ENCODE data around the gene DAPK1.
A peak's percentile ranks its signal among the peaks of the same experiment; 100 is the strongest.

The DAPK1 gene

DNA sequence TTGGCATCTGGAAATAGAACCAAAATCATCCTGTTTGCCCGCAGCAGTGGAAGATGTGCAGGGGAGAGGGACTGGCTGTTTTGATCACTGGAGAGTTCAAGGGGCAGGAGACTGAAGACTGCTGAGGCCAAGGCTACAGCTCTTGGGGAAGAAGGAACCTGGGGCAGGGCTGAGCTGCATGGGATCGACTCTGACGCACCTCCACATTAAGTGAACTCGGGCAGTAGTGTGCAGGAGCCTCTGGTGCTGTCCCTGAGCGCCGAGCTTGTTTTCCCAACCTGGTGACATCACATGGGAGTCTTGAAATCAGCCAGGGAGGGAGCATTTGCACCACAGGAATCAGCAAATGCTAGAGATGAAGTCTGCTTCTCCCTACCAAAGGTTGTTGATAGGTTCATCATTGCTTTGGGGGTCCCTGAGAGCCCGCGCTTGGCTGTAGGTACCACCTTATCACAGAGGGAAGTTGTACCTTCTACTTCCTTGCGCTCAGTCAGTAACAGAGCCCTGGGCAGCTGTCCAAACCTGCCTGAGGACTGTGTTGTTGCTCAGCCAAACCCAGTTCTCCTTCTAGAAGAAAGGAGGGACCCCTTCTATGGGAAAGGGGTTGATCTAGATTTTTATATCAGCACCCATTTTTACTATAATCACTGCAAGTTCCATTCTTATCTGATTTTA is 175.9 kb downstream of the DAPK1 start:
- DNase-seq, result no peak

DNA sequence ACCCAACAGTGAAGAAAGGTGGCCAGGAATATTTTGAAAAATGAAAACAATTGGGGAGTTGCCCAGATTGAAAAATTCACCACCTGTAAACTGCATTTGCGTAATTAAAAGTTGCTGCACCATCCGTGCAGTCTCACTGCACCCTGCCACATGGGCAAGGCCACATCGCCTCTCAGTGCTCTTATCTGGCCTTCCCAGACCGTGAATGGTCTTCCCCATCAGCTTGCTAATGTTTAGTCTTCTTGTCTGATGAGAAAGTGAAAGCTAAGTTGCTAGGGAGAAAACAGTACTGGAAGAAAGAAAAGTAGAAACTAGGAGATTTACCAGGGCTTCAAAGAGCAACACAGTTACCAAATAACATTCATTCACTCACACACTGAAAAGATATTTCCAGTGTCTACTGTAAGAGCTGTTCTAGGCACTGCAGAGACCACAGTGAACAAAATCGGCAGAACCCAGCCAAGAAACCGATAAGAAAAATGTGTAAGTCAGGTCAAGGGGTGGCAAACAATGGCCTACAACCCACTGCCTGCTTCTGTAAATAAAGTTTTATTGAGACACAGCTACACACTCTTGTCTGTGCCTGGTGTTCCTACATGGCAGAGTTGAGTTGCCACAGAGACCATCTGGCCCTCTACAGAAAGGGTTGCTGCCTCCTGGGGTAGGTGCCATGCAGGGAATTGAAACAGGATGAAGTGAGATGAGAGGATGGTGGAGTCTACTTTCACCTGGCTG is 177.1 kb downstream of the DAPK1 start:
- peak in 1 of 3 donors; percentile 36 for DNase-seq

DNA sequence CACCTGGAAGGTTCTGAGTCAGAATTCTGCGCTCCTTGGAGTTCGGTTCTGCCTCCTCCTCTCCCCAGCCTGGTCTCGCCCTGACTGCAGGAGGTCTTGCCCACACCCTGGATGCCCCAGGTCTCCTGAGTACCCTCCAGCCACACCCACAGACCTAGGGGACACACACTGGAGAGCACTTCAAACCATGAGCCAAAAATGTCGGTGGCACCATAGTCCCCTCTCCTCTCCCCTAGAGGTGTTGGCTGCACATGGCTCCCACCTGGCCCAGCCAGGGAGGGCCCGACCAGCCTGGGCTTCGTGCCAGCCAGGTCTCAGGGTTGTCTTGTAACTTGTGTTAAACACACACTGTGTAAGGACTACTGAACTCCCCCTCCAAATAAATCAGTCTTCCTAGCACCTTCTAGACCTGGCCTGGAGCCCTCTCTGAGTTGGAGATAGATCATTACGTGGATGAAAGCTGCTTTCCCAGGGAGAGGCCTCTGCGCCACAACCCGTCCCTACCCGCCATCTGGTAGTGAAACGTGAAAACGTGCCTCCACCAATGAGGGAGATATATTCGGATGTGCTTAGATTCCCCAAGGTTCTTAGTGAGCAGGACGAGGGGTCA is 178.3 kb downstream of the DAPK1 start:
- DNase-seq, result no peak

DNA sequence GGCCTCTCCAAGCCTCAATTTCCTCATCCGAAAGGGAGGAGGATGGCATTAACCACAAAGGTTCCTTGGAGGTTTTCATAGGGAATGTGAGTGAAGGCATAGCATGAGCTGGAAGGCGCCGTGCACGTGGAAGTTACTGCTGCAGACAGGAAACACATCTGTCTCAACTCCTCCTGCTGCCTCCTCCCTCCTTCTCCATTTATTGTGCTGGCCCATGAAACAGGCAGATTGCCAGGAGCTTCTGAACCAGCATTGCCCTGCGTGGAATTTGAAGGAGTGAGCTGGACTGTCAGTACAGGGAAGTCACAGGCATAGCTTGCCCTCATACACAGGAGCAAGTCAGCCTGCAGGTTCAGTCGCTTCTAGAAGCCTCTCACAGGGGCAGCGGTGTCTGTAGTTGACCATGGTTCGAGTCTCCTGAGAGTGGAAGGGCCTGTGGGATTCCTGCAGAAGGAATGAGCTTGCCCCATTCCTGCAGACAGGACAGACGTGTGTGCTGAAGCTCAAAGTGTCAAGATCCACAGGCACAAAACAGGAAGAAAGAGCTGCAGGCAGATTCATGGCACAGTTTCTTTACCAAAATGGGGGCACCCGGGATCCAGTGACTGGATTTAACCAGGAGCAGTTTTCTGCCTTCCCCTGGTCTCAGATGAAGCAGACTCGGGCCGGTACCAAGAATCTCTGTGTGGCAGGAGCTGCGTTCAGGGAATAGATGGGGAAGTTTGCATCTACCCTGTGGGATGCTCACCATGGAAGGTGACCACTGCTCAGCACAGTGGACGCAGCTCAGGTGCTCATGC is 179.5 kb downstream of the DAPK1 start:
- DNase-seq, result peak; percentile 21 to 43 (median 40)

DNA sequence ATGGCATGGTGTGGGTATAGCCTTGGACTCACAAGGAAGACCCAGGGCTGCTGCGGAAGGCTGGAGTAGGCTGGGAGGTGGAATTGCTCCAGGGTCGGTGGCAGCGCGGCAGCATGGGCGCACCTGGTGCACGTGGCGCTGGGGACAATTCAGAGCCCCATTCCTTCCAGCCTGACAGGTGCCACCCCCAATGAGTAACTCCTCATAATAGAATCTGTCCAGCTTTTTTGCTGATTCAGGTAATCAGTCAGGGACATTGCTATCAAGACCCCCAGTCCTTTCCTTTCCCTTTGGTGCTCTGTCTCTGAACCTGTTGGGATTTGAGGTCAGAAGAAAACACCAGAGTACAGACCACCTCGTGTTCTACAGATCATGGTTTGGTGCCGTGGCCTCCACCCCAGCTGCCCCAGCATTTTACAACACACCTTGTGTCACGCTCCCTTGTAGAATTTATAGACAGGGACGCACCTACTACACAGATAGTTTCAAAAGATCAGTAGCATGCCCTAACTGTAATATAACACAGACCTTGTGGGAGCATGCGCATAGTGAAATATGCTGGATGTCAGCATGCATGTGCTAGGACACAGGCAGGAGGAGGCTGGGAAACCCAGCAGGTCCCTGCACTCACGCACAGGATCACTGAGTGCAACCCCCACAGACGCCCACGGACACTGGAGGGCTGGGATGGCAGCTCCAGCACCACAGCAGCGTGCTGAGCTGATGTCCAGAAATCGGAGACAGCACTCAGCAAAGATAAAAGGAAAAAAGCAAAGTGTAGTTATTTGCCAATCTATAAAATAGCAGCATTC is 180.3 kb downstream of the DAPK1 start:
- DNase-seq, result no peak

DNA sequence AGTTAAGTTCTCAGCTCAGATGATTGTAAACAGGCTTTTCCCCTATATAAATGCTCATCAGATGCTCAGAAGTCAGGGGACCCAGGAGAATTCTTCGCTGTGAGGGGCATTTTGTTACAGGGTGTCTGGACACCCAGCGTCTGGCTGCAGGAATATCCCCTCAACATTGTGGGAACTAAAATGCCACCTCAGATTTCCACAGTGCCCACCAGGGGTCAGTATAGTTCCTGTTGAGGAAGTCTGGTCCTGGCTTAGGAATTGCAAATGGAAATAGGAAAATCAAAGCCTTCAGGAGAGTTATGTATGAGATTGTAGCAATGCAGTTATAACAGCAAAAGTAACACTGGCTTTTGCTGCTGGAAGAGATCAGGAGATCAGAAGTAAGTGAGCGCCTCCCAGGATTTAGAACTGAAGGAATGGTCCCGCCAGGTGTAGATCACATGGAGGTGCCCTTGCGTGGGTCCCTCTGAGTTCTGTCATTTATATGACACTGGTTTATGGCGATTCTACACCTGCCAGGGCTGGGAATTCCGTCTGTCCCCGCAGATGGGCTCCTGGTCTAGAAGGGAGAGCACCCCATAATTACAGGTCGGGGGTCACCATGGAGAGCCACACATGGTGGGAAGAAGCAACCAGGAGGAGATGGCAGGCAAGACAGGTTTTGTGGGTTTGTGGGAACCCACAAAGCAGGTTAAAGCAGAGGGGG is 181.1 kb downstream of the DAPK1 start:
- peak; percentile 74 to 81 (median 80) for DNase-seq

DNA sequence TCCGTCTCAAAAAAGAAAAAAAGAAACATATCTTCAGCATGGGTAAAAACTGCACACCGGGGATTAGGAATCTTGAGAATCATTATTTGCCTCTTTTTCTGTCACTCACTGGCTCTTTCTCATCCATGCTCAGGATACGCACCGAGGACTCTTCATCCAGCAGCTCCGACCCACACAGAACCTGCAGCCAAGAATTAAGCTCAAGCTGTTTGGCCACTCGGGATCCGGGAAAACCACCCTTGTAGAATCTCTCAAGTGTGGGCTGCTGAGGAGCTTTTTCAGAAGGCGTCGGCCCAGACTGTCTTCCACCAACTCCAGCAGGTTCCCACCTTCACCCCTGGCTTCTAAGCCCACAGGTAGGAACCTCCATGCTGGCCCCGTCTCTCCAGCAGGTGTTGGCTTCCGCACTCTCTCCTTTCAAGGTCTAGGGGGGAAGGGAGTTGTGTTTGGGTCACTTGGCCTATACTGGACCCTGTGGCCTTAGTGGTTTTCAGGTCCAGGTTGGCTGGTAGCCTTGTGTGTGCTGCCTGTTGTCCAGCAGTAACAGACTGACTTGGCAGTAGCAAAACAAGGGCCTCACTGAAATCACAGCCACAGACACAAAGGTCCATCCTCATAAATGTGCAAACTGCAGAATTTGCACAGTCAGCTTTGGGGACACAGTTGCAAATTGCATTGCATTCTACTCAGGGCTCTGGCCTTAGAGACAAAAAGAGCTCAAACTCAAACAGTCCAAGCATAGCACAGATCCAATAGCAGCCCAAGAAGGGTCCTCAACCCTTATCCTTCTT is 183.8 kb downstream of the DAPK1 start:
- no peak for DNase-seq

DNA sequence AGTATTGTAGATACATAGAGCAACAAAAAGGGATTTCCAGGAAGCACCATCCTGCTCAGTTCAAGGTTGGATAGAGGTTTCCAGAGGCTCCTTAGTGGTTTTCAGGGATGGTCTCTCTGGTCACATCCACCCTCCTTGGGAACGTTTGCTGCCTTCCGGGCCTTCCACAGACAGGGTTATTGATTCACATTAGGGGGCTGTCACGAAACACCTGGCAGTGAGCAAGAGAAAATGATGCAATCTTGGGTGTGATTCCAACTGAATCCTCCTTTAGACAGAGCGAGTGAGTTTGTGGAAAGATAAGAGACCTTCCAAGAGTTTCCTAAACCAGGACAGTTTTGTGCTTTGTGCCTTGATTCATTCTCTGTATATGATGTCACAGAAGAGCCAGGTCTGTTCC is 184.4 kb downstream of the DAPK1 start:
- DNase-seq, result no peak

DNA sequence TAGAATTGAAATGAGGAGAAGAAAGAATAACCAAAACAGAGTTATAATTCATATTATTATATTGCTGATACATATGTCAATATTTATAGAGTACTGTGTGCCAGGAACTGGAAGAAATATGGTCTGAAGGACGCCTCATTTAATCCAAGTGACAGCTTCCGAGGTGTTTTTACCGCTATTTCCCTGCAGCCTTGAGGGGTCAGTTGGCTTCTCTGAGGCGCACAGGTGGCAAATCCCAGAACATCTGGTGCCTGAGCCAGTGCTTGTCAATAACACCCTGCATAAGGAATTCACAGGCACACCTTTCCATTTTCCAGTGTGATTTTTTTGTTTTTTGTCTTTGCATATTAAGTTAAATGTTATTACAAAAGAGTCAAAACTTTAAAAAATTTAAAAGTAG is 185.0 kb downstream of the DAPK1 start:
- DNase-seq, result no peak

DNA sequence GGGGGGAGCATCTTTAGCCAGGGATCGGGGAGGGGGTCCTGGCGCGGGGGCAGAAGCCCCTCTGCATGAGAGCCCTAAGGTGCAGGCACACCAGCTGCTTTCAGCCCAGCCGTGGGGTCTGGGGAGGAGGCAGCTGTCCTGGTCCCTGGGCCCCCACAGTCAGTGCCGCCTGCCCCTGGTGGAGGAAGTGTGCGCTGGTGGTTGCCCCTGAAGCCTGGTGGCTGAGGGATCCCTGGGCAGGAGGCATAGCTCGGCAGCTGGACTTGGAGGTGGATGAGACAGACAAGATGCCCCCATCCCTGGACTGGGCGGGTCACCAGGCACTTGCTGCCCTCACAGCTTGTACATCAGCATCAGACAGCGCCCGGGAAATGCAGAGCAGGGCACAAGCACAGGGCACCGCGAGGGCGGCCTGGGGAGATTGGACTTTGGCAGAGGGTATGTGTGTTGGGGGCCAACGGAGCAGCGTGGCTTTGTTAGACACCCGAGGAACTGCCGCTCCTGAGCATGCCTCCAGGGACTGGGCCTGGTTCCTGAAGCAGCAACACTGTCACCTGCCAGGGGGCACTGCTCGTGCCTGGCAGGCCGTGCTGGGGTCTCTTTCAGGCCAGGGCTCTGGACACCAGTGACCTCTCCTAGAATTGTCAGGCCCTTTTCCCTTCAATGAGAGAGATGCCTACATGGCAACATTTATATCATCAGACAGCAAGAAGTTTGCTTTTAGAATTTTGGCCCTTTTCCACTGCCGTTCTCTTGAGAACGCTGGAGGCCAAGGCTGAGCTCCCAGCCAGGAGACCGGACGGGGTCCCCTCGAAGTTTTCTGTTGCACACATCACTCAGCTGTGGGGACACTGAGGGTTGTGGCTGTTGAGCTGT is 186.3 kb downstream of the DAPK1 start:
- no peak for DNase-seq

DNA sequence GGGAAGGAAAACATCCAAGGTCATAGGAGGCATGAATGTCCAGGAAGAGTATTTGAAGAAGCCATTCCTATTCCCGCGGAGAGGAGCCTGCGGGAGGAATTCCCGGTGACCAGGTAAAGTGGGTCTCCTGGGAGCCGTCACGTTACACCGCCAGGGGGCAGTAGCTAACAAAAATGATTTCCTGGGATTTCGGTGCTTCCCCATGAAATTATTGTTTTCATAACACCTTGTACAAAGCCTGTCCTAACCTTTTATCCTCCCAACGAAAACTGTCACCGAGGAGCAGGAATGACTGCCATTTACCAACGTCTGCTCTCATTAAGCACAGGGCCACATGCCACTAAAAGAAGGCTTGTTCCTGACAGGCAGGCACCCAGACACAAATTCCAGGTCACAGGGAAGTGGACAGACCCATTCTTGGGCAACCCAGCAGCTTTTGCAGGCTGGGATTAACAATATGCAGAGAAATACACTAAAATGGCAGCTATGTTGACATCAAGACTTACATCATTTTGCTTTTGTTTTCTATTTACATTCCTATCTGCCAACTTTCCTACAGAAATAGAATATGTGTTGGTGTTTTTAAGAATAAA is 187.1 kb downstream of the DAPK1 start:
- peak in 1 of 3 donors; percentile 32 for DNase-seq

DNA sequence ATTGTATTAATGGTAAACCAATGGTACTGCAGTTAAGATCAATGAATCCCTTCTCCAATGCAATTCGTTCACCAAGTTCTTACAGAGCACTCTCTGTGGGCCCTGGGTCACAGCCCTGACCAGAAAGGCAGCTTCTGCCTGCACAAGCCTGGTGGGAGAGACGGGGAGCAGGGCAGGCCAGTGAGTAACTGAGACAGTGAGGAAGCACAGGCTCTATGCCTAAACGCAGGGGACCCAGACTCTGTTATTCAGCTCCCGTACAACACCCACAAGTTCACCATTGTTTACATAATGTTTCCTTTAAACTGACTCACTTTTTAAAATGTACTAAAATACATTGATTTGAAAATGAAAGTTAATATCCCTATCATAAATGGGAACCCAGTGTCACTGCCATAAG is 187.8 kb downstream of the DAPK1 start:
- DNase-seq, result peak in 2 of 3 donors; percentile 67 to 71

DNA sequence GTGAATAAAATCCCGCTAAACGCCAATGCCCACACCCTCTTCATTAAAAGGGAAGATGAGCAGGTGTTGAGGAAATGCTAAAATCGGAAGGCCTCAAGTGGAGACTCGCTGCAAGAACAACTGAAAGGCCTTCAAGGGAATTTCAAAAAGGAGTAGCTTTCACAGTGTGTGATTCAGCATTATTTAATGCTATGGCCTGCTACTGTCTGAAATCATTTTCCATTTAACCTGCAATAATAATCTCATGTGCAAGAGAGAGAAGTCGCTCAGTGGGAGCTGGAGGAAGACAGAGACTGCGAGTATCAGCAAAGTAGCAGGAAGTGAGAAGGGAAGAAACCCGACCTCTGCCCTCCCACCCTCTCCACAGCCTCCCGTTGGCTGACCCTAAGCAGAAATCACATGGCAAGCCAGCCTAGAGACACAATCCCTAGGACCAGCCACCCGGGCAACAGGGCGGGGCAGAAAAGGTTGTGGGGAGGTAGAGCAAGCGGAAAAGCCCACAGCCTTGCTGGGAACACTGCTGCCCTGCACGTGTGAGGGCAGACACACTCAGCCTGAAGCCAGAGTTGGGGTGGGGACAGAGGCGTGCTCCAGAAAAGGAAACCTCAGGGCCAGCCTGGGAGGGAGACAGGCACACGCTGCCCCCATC is 188.3 kb downstream of the DAPK1 start:
- DNase-seq, result peak; percentile 61 to 83 (median 67)

DNA sequence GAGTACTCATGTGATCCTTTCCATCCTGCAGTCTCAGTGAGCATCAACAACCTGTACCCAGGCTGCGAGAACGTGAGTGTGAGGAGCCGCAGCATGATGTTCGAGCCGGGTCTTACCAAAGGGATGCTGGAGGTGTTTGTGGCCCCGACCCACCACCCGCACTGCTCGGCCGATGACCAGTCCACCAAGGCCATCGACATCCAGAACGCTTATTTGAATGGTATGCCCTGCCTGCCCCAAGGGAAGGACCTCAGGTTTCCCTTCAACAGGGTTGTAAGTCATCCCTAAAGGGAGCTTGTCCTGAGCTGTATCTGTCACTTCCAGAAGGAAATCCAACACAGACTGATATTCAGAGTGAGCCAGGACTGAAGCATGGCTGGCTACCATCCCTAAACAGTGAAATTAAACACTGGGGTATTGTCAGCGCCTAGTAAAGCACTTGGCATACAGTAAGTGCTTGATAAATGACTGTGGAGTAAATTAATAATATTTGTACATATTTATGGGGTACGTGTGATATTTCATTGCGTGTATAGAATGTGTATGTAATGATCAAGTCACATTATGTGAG is 188.9 kb downstream of the DAPK1 start:
- no peak for DNase-seq

DNA sequence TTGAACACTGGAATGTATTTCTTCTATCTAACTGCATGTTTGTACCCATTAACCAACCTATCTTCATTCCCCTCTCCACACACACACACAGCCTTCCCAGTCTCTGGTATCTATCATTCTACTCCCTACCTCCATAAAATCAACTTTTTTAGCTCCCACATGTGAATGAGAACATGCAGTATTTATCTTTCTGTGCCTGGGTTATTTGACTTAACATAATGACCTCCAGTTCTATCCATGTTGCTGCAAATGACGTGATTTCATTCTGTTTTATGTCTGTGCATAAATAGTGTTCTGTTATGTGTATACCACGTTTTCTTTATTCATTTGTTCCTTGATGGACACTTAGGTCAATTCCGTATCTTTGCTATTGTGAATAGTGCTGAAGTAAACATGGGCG is 189.5 kb downstream of the DAPK1 start:
- DNase-seq, result no peak

DNA sequence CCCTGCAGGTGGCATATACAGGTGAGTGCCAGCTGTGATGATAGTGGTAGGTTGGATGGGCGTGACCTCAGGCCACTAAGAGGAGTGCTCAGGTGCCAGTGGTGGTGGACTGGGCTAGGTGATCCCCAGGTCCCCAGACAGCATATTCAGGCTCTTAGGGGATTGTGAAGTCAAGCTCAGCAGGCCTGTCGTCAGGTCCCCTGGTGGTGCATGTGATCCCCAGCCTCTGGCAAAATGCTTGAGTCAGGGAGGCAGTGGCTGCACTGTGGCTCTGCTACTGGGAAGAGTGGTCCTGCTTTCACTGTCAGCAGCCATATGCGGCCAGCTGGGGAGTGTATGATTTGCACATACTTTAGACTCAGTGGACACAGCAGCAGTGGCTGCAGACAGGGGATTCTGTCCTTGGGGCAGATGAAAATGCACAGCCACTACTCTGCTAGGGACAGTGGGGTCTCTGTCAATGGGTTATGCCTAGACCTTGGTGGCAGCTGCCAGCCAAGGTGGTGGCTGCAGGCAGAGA is 196.6 kb downstream of the DAPK1 start:
- DNase-seq, result no peak

DNA sequence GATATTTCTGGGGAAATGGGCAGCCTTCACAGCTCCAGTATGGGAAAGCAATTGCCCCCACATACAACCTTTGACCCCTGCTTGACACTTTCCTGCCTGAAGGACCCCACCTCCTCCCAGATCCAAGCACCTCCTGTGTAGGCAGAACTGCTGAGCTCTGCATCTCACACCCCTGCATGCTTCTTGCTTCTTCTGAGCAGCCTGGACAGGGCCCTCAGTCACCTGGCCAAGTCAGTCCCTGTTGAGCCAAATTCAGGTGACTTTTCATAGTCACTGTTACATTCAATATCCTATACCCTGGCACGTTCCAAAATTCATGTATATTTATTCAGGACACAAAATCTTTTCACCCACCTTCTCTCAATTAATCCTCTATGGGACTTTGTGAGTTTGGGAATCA is 197.9 kb downstream of the DAPK1 start:
- DNase-seq, result no peak

DNA sequence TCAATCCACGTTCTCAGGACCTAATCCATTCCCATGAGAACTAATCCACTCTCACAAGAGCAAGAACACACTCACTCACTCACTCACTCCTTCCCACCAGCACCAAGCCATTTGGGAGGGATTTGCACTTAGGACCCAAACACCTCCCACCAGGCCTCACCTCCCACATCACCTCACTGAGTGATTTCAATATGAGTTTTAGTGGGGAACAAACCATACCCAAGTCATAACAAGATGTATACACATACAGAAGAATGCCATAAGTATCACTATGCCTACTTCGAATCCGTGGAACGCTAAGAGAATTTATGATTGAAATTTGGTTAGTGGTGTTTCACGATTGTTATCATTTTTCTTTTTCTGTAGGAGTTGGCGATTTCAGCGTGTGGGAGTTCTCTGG is 199.0 kb downstream of the DAPK1 start:
- no peak for DNase-seq
